H1 (cell line): ENCODE results near the gene ZFTA. TPM values are rescaled to one million over a fixed set of nuclear protein-coding genes. Genes with fewer than 3 reads are reported as not detected.

Experiments used
- CTCF ChIA-PET: fragments of 300-600 bp; sonication (Branson Sonifier 250); formaldehyde crosslinking; loops from one replicate; lab custom pipeline; 2021; ENCODE audit not compliant: partially characterized antibody; lab: Charles Lee
- POLR2A ChIA-PET: fragments of 300-600 bp; sonication (Branson Sonifier 250); formaldehyde crosslinking; loops from one replicate; lab custom pipeline; 2021; ENCODE audit warnings: inconsistent platforms; ENCODE audit not compliant: partially characterized antibody; lab: Charles Lee
- DNase-seq, 2 experiments: peaks; one replicate each; pipeline versions ENCODE4 v3.0.0 to v3.0.0-alpha.2; 2010 to 2022; ENCODE audit warnings: low spot score in 2 of 2, low read depth in 1 of 2, mixed read lengths in 1 of 2
- FAIRE-seq: peaks from 2 replicates; lab custom pipeline; 2011; peaks lifted over from hg19 to GRCh38; lab: Jason Lieb, UNC
- H2AFZ ChIP-seq: 2 replicates; pipeline ENCODE4 v1.8.1; 2012; ENCODE audit warnings: low read length, inconsistent platforms
- H2AK5ac ChIP-seq: 2 replicates; pipeline ENCODE4 v1.6.1; 2013; ENCODE audit warnings: low read depth, low read length
- H2BK120ac ChIP-seq: replicated peaks from 2 replicates; pipeline ENCODE3; 2013; ENCODE audit warnings: low read depth, low read length, inconsistent platforms
- H2BK12ac ChIP-seq: 2 replicates; pipeline ENCODE4 v1.6.1; 2013; ENCODE audit warnings: low read depth, low read length
- H2BK15ac ChIP-seq: 2 replicates; pipeline ENCODE4 v1.6.1; 2013; ENCODE audit warnings: low read length
- H2BK20ac ChIP-seq: 2 replicates; pipeline ENCODE4 v1.6.1; 2013; ENCODE audit warnings: low read length
- H2BK5ac ChIP-seq: 2 replicates; pipeline ENCODE4 v1.6.1; 2013; ENCODE audit warnings: low read depth, low read length
- H3K14ac ChIP-seq: 2 replicates; pipeline ENCODE4 v1.6.1; 2013; ENCODE audit warnings: inconsistent platforms; ENCODE audit not compliant: insufficient read length
- H3K18ac ChIP-seq: 2 replicates; pipeline ENCODE4 v1.6.1; 2013; ENCODE audit warnings: low read length; ENCODE audit errors: extremely low read depth
- H3K23ac ChIP-seq: 2 replicates; pipeline ENCODE4 v1.6.1; 2013; ENCODE audit warnings: inconsistent platforms; ENCODE audit not compliant: insufficient read length
- H3K23me2 ChIP-seq: 2 replicates; pipeline ENCODE4 v1.6.1; 2013; ENCODE audit warnings: low read depth, low read length
- H3K27ac ChIP-seq: 2 replicates; pipeline ENCODE4 v1.6.1; 2011; ENCODE audit warnings: low read depth, low read length, inconsistent platforms
- H3K27me3 ChIP-seq, 4 experiments: replicated peaks in 1 of 4; 1 replicate in 1 of 4; 2 replicates in 3 of 4; pipeline versions ENCODE4 v1.6.1 to v1.8.1; 2011 to 2013; ENCODE audit warnings: low read length in 3 of 4, mild to moderate bottlenecking in 3 of 4, inconsistent platforms in 2 of 4, mixed read lengths in 2 of 4, moderate library complexity in 1 of 4; ENCODE audit not compliant: control insufficient read depth in 3 of 4, insufficient read depth in 3 of 4; ENCODE audit errors: extremely low read depth in 1 of 4
- H3K36me3 ChIP-seq, 4 experiments: 2 replicates each; pipeline versions ENCODE4 v1.6.1 to v1.8.1; 2011 to 2013; ENCODE audit warnings: mild to moderate bottlenecking in 4 of 4, low read length in 3 of 4, moderate library complexity in 2 of 4, control low read depth in 1 of 4, inconsistent platforms in 1 of 4; ENCODE audit not compliant: insufficient read depth in 4 of 4, control insufficient read depth in 2 of 4
- H3K4ac ChIP-seq: replicated peaks from 2 replicates; pipeline ENCODE3; 2013; ENCODE audit warnings: low read length, low read depth, mixed read lengths, inconsistent platforms; ENCODE audit not compliant: insufficient read length
- H3K4me1 ChIP-seq, 4 experiments: replicated peaks in 1 of 4; 1 replicate in 1 of 4; 2 replicates in 3 of 4; pipeline versions ENCODE4 v1.6.1 to v1.8.1; 2011 to 2013; ENCODE audit warnings: low read length in 3 of 4, inconsistent platforms in 2 of 4, mixed read lengths in 1 of 4; ENCODE audit not compliant: insufficient read depth in 4 of 4, control insufficient read depth in 3 of 4
- H3K4me2 ChIP-seq, 2 experiments: 2 replicates each; pipeline versions ENCODE4 v1.6.1 to v1.8.1; 2011 to 2013; ENCODE audit warnings: low read depth in 2 of 2, low read length in 2 of 2, control low read depth in 1 of 2, inconsistent platforms in 1 of 2, mild to moderate bottlenecking in 1 of 2; ENCODE audit not compliant: insufficient read depth in 1 of 2
- H3K4me3 ChIP-seq, 4 experiments: fragments of 200-600, 300-600 bp in 1 of 4; sonication (generic), shearing (Covaris generic), sonication (Bioruptor Twin) in 1 of 4; 2 replicates each; pipeline versions ENCODE4 v1.5.1 to v1.8.1; 2011 to 2016; ENCODE audit warnings: low read length in 4 of 4, low read depth in 3 of 4, control low read depth in 2 of 4, inconsistent platforms in 2 of 4, mild to moderate bottlenecking in 2 of 4, mixed read lengths in 1 of 4, moderate library complexity in 1 of 4; ENCODE audit not compliant: insufficient read depth in 2 of 4; ENCODE audit errors: extremely low read depth in 1 of 4
- H3K56ac ChIP-seq: replicated peaks from 2 replicates; pipeline ENCODE3; 2013; ENCODE audit warnings: low read depth, mild to moderate bottlenecking, mixed read lengths, low read length, inconsistent platforms; ENCODE audit not compliant: insufficient read length
- H3K79me1 ChIP-seq: 2 replicates; pipeline ENCODE4 v1.6.1; 2013; ENCODE audit warnings: low read depth, low read length, control low read depth
- H3K79me2 ChIP-seq, 2 experiments: 2 replicates each; pipeline versions ENCODE4 v1.6.1 to v1.8.1; 2012 to 2013; ENCODE audit warnings: low read length in 2 of 2, mild to moderate bottlenecking in 2 of 2, inconsistent platforms in 1 of 2; ENCODE audit not compliant: insufficient read depth in 2 of 2, control insufficient read depth in 1 of 2
- H3K9ac ChIP-seq, 4 experiments: replicated peaks in 1 of 4; 1 replicate in 1 of 4; 2 replicates in 3 of 4; pipeline versions ENCODE4 v1.6.1 to v1.8.1; 2011 to 2013; ENCODE audit warnings: low read depth in 3 of 4, low read length in 3 of 4, control low read depth in 2 of 4, mild to moderate bottlenecking in 2 of 4, moderate library complexity in 2 of 4, inconsistent platforms in 1 of 4; ENCODE audit errors: extremely low read depth in 1 of 4
- H3K9me3 ChIP-seq, 2 experiments: 2 replicates each; pipeline versions ENCODE4 v1.6.1 to v1.8.1; 2012 to 2013; ENCODE audit warnings: mild to moderate bottlenecking in 2 of 2, moderate library complexity in 2 of 2, control low read depth in 1 of 2, inconsistent platforms in 1 of 2, low read depth in 1 of 2, low read length in 1 of 2, mixed read lengths in 1 of 2; ENCODE audit not compliant: insufficient read depth in 2 of 2
- H4K20me1 ChIP-seq, 2 experiments: replicated peaks in 1 of 2; 2 replicates each; pipeline versions ENCODE3 to v1.8.1; 2011 to 2013; ENCODE audit warnings: inconsistent platforms in 2 of 2, low read length in 2 of 2, mild to moderate bottlenecking in 1 of 2; ENCODE audit not compliant: insufficient read depth in 2 of 2, control insufficient read depth in 1 of 2
- H4K5ac ChIP-seq: 2 replicates; pipeline ENCODE4 v1.6.1; 2013; ENCODE audit warnings: low read length, low read depth, mixed read lengths, inconsistent platforms; ENCODE audit not compliant: insufficient read length
- H4K8ac ChIP-seq: 2 replicates; pipeline ENCODE4 v1.8.0; 2013; ENCODE audit warnings: mild to moderate bottlenecking, moderate library complexity, low read length, inconsistent platforms; ENCODE audit not compliant: insufficient read depth; ENCODE audit errors: extremely low read depth
- H4K91ac ChIP-seq: replicated peaks from 2 replicates; pipeline ENCODE3; 2013; ENCODE audit warnings: low read length, mixed read lengths, inconsistent platforms; ENCODE audit not compliant: insufficient read length
- BCL11A ChIP-seq, 2 experiments: IDR thresholded peaks; one replicate each; pipeline ENCODE4 v1.6.1; 2011; ENCODE audit warnings: low read depth in 2 of 2, low read length in 2 of 2, mild to moderate bottlenecking in 2 of 2
- CHD2 ChIP-seq: IDR thresholded peaks from 2 replicates; pipeline ENCODE4 v1.6.1; 2012; ENCODE audit warnings: low read length, improper control_type of control experiment
- JUN ChIP-seq: IDR thresholded peaks from 2 replicates; pipeline ENCODE4 v1.6.1; 2011; ENCODE audit warnings: low read depth, mild to moderate bottlenecking, improper control_type of control experiment, low read length
- RAD21 ChIP-seq, 2 experiments: IDR thresholded peaks in 1 of 2; conservative IDR thresholded peaks in 1 of 2; 2 replicates each; pipeline ENCODE4 v1.6.1; 2011; ENCODE audit warnings: low read depth in 2 of 2, low read length in 2 of 2, improper control_type of control experiment in 1 of 2, inconsistent platforms in 1 of 2, mild to moderate bottlenecking in 1 of 2, moderate library complexity in 1 of 2
- SP2 ChIP-seq: IDR thresholded peaks from 2 replicates; pipeline ENCODE4 v1.6.1; 2012; ENCODE audit warnings: mild to moderate bottlenecking, low read length, inconsistent platforms
- TAF1 ChIP-seq: IDR thresholded peaks from 2 replicates; pipeline ENCODE4 v1.6.1; 2011; ENCODE audit warnings: mild to moderate bottlenecking, low read depth, low read length
- TBP ChIP-seq: IDR thresholded peaks from 2 replicates; pipeline ENCODE4 v1.6.1; 2011; ENCODE audit warnings: low read depth, low read length, improper control_type of control experiment
- ZNF274 ChIP-seq: IDR thresholded peaks from 2 replicates; pipeline ENCODE4 v1.7.0; 2012; ENCODE audit warnings: low read length, borderline replicate concordance; ENCODE audit errors: extremely low read depth
- polyA plus RNA-seq, 7 experiments: library from polyadenylated mRNA; depleted of rRNA in 3 of 7; stranded (reverse) in 5 of 7; unstranded in 2 of 7; fragments of >200 nt in 5 of 7; fragments of 200-250 nt in 2 of 7; gene quantifications; 1 replicate in 5 of 7; 2 replicates in 1 of 7; 4 replicates in 1 of 7; pipeline versions ENCODE4 v1.2.1 to v1.2.3, GENCODE V29; 2011 to 2013; ENCODE audit warnings: missing spikeins in 2 of 7, mixed read lengths in 2 of 7
- total RNA-seq: library from RNA; stranded (reverse); fragmentation: NEBNext Ultra II Directional; extraction: Animal tissue kit (Norgen Biotek cat#: 25700); gene quantifications from 2 replicates; pipeline ENCODE4 v1.2.1, GENCODE V29; 2021
- TF ChIP-seq, protein P1 (sequence below), 3 experiments: IDR thresholded peaks; 1 replicate in 2 of 3; 2 replicates in 1 of 3; pipeline versions ENCODE4 v1.5.1 to v1.6.1; 2011; ENCODE audit warnings: low read length in 3 of 3, mild to moderate bottlenecking in 3 of 3, inconsistent platforms in 2 of 3, low read depth in 1 of 3, moderate library complexity in 1 of 3; ENCODE audit not compliant: insufficient read depth in 1 of 3; ENCODE audit errors: control extremely low read depth in 1 of 3

ZFTA gene
- total and polyA plus RNA-seq, 2 of the 8 experiments (the other 6 are each of a cell fraction or from before 2014, with no cell fraction given) = 9.5 to 34.0 TPM

DNA sequence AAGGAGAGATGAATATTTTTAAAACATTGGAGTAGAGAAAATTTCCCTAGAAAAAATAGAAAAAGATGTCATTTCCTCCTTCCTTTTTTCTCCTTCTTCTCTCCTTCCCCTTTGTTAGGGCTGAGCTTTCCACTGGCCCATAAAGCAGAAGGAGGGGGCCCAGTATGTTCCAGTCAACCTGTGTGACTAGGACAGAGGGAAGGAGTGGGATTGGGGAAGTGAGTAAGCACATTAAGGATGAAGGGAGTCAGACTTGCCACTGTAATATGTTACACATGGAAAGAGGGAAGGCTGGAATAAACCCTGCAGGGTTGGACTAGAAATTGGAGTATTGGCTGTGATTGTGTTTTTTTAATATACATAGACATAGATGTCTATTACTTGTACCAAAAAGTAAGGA lies 24.6 kb upstream of the ZFTA start:
- H3K18ac ChIP-seq = no peak overlapping the region
- no peak overlapping the region for H3K27ac ChIP-seq
- ChIA-PET CTCF (interaction anchor here (0.7 to 1.2 kb wide), 3 partner anchors 10 to 858 kb away, joined by 3 read pairs; no protein-coding TSS in a partner anchor), POLR2A (interaction anchor here (1.1 kb wide), 3 partner anchors 10 to 24 kb away, joined by 3 read pairs; no protein-coding TSS in a partner anchor)
- no peak overlapping the region for H3K4ac ChIP-seq
- H4K91ac ChIP-seq = no peak overlapping the region
- no peaks in the 10 kb centered on the region for H3K36me3 ChIP-seq
- no peak overlapping the region for H3K4me2 ChIP-seq
- no peaks in the 10 kb centered on the region; a peak in 1 of 7 replicates for H3K4me1 ChIP-seq
- H3K79me2 ChIP-seq = no peaks in the 10 kb centered on the region
- no peak overlapping the region for H3K56ac ChIP-seq
- H3K23ac ChIP-seq = no peak overlapping the region
- no peaks in the 10 kb centered on the region for H3K27me3 ChIP-seq
- no peaks in the 10 kb centered on the region for H3K79me1 ChIP-seq
- H3K23me2 ChIP-seq = no peaks in the 10 kb centered on the region
- no peak overlapping the region for H3K14ac ChIP-seq
- H4K5ac ChIP-seq = no peak overlapping the region
- FAIRE-seq (no peak), DNase-seq (no peak)
- H3K9ac ChIP-seq = no peak overlapping the region
- H2BK20ac ChIP-seq = no peak overlapping the region
- H4K20me1 ChIP-seq = no peaks in the 10 kb centered on the region
- no peak for TF ChIP-seq BCL11A (IDR thresholded peaks at IDR 0.05; ENCODE audit: low read depth in 2 of 2, low read length in 2 of 2)
- TF ChIP-seq CHD2 = no peak
- no peak for TF ChIP-seq ZNF274
- TF ChIP-seq TAF1 = no peak
- TF ChIP-seq RAD21 (IDR thresholded peaks at IDR 0.05 in 1 of 2, conservative IDR thresholded peaks at IDR 0.05 in 1 of 2; ENCODE audit: low read depth in 2 of 2, low read length in 2 of 2) = no peak
- TF ChIP-seq, protein P1, sequence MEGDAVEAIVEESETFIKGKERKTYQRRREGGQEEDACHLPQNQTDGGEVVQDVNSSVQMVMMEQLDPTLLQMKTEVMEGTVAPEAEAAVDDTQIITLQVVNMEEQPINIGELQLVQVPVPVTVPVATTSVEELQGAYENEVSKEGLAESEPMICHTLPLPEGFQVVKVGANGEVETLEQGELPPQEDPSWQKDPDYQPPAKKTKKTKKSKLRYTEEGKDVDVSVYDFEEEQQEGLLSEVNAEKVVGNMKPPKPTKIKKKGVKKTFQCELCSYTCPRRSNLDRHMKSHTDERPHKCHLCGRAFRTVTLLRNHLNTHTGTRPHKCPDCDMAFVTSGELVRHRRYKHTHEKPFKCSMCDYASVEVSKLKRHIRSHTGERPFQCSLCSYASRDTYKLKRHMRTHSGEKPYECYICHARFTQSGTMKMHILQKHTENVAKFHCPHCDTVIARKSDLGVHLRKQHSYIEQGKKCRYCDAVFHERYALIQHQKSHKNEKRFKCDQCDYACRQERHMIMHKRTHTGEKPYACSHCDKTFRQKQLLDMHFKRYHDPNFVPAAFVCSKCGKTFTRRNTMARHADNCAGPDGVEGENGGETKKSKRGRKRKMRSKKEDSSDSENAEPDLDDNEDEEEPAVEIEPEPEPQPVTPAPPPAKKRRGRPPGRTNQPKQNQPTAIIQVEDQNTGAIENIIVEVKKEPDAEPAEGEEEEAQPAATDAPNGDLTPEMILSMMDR (IDR thresholded peaks at IDR 0.05; ENCODE audit: control extremely low read depth in 1 of 3, insufficient read depth in 1 of 3, low read depth in 1 of 3, low read length in 3 of 3) = no peak
- no peak for TF ChIP-seq TBP
- TF ChIP-seq SP2 = no peak
- TF ChIP-seq JUN = no peak
- peaks cover 4 to 5% of the 10 kb centered on the region in 2 experiments; a peak in 2 of 4 replicates for H3K9me3 ChIP-seq
- H2AK5ac ChIP-seq = no peak overlapping the region
- no peak overlapping the region for H2BK5ac ChIP-seq
- H4K8ac ChIP-seq = no peak overlapping the region
- H2BK120ac ChIP-seq = no peak overlapping the region
- H3K4me3 ChIP-seq = no peak overlapping the region
- H2AFZ ChIP-seq = no peak overlapping the region
- no peak overlapping the region for H2BK15ac ChIP-seq
- H2BK12ac ChIP-seq = no peak overlapping the region
